ENCODE results near the gene ESRRG. TPM values are rescaled to one million over a fixed set of nuclear protein-coding genes. Genes with fewer than 3 reads are reported as not detected.

The ESRRG gene
- total RNA-seq, 2 donors from 2014 or later: 5.1 to 6.7 TPM

GRCh38 chr1:216461466-216461865, 261.8 kb downstream of the ESRRG start:
- H3K9me3 Mint-ChIP-seq: no peaks in the 10 kb centered on the region
- Histone ChIP-seq H3K27ac (ENCODE audit: low read depth, low read length) (no peak overlapping the region), H3K4me3 (ENCODE audit: low read length) (no peak overlapping the region), H3K9ac (ENCODE audit: extremely low read depth, low read length, poor library complexity, severe bottlenecking) (no peak overlapping the region), H3K36me3 (ENCODE audit: control insufficient read depth, insufficient read depth, low read length) (no peaks in the 10 kb centered on the region), H3K4me1 (ENCODE audit: control insufficient read depth, insufficient read depth, low read length) (peaks cover 7% of the 10 kb centered on the region), H3K9me3 (ENCODE audit: control insufficient read depth, low read length) (no peaks in the 10 kb centered on the region), H3K27me3 (ENCODE audit: control insufficient read depth, insufficient read depth, low read length, poor library complexity, severe bottlenecking) (no peaks in the 10 kb centered on the region)
- H3K27me3 Mint-ChIP-seq (ENCODE audit: insufficient read depth): no peaks in the 10 kb centered on the region
- no peak overlapping the region for H3K4me3 Mint-ChIP-seq
- no peak overlapping the region for H3K27ac Mint-ChIP-seq
- peaks cover 42% of the 10 kb centered on the region for H3K4me1 Mint-ChIP-seq
- H3K36me3 Mint-ChIP-seq (ENCODE audit: low read depth): no peaks in the 10 kb centered on the region
- TF ChIP-seq CTCF (conservative IDR thresholded peaks at IDR 0.05): no peak
- DNase-seq: no peak

GRCh38 chr1:216459651-216460207, 263.5 kb downstream of the ESRRG start:
- Histone ChIP-seq H3K27me3 (ENCODE audit: control insufficient read depth, insufficient read depth, low read length, poor library complexity, severe bottlenecking) (no peaks in the 10 kb centered on the region), H3K4me1 (ENCODE audit: control insufficient read depth, insufficient read depth, low read length) (peaks cover 7% of the 10 kb centered on the region), H3K4me3 (ENCODE audit: low read length) (no peak overlapping the region), H3K9me3 (ENCODE audit: control insufficient read depth, low read length) (no peaks in the 10 kb centered on the region), H3K36me3 (ENCODE audit: control insufficient read depth, insufficient read depth, low read length) (no peaks in the 10 kb centered on the region), H3K27ac (ENCODE audit: low read depth, low read length) (no peak overlapping the region), H3K9ac (ENCODE audit: extremely low read depth, low read length, poor library complexity, severe bottlenecking) (no peak overlapping the region)
- Mint-ChIP-seq H3K9me3 (no peaks in the 10 kb centered on the region), H3K4me1 (peaks cover 39% of the 10 kb centered on the region), H3K4me3 (no peak overlapping the region), H3K27ac (no peak overlapping the region), H3K27me3 (ENCODE audit: insufficient read depth) (no peaks in the 10 kb centered on the region), H3K36me3 (ENCODE audit: low read depth) (no peaks in the 10 kb centered on the region)
- no peak for TF ChIP-seq CTCF (conservative IDR thresholded peaks at IDR 0.05)
- 90 to 94% methylated on average over 2 to 3 of the region's 3 CpGs for WGBS, 2 experiments (ENCODE audit: insufficient coverage in 1 of 2, insufficient read length in 1 of 2)
- no peak for DNase-seq

GRCh38 chr1:216458812-216459211, 264.4 kb downstream of the ESRRG start:
- H3K4me3 ChIP-seq (ENCODE audit: low read length): no peak overlapping the region
- no peak overlapping the region for H3K4me3 Mint-ChIP-seq
- H3K27me3 ChIP-seq (ENCODE audit: control insufficient read depth, insufficient read depth, low read length, poor library complexity, severe bottlenecking): no peaks in the 10 kb centered on the region
- no peak overlapping the region for H3K27ac Mint-ChIP-seq
- no peaks in the 10 kb centered on the region for H3K27me3 Mint-ChIP-seq (ENCODE audit: insufficient read depth)
- H3K36me3 Mint-ChIP-seq (ENCODE audit: low read depth): no peaks in the 10 kb centered on the region
- no peak overlapping the region for H3K9ac ChIP-seq (ENCODE audit: extremely low read depth, low read length, poor library complexity, severe bottlenecking)
- DNase-seq: no peak
- no peak overlapping the region for H3K27ac ChIP-seq (ENCODE audit: low read depth, low read length)
- no peaks in the 10 kb centered on the region for H3K9me3 Mint-ChIP-seq
- H3K4me1 ChIP-seq (ENCODE audit: control insufficient read depth, insufficient read depth, low read length): peaks cover 7% of the 10 kb centered on the region
- no peaks in the 10 kb centered on the region for H3K36me3 ChIP-seq (ENCODE audit: control insufficient read depth, insufficient read depth, low read length)
- no peak for TF ChIP-seq CTCF (conservative IDR thresholded peaks at IDR 0.05)
- peaks cover 39% of the 10 kb centered on the region for H3K4me1 Mint-ChIP-seq
- H3K9me3 ChIP-seq (ENCODE audit: control insufficient read depth, low read length): no peaks in the 10 kb centered on the region

Measured in endodermal cell (in vitro differentiated cells).